ENCODE results near the gene ISYNA1.
A peak's percentile ranks its signal among the peaks of the same experiment; 100 is the strongest.

The ISYNA1 gene

DNA sequence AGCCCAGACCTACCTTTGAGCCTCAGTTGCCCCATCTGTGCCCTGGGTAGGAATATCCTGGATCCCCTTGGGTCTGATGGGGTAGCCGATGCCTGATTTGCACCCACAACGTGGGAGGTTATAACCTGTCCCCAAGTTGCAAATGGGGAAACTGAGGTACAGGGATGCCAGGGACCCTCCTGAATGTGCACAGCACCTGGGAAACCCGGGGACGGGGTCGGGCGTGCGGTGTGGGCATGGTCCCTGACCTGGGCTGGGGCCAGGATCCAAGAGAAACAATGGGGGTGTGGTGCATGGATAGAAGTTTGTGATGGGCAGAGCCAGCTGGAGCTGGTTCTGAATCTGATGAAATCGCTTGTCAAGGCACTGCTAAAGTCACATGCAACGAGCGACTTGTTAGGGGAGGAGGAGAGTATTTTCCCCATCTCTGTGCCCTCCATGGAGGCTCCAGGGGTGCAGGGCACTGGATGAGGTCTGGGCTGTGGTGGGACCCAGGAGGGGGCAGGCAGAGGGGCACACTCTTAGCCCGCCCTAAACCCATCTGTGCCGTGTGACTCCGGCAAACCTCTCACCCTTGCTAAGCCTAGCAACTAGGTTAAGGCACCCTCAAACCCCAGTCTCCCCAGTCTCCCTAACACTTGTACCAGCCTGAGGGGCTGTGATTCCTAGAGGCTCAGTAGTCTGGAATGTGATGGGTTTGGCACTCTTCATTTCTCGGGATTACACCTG is 51.2 kb downstream of the ISYNA1 start:
- H3K4me3 ChIP-seq (ENCODE audit: control insufficient read depth, low read depth, low read length): peak overlapping the region; percentile 65
- TF ChIP-seq, protein P1, sequence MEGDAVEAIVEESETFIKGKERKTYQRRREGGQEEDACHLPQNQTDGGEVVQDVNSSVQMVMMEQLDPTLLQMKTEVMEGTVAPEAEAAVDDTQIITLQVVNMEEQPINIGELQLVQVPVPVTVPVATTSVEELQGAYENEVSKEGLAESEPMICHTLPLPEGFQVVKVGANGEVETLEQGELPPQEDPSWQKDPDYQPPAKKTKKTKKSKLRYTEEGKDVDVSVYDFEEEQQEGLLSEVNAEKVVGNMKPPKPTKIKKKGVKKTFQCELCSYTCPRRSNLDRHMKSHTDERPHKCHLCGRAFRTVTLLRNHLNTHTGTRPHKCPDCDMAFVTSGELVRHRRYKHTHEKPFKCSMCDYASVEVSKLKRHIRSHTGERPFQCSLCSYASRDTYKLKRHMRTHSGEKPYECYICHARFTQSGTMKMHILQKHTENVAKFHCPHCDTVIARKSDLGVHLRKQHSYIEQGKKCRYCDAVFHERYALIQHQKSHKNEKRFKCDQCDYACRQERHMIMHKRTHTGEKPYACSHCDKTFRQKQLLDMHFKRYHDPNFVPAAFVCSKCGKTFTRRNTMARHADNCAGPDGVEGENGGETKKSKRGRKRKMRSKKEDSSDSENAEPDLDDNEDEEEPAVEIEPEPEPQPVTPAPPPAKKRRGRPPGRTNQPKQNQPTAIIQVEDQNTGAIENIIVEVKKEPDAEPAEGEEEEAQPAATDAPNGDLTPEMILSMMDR (IDR thresholded peaks at IDR 0.05; ENCODE audit: control insufficient read depth, insufficient read depth, low read depth, low read length, missing control alignments): no peak
- DNase-seq (ENCODE audit: low read depth): peak; percentile 74

DNA sequence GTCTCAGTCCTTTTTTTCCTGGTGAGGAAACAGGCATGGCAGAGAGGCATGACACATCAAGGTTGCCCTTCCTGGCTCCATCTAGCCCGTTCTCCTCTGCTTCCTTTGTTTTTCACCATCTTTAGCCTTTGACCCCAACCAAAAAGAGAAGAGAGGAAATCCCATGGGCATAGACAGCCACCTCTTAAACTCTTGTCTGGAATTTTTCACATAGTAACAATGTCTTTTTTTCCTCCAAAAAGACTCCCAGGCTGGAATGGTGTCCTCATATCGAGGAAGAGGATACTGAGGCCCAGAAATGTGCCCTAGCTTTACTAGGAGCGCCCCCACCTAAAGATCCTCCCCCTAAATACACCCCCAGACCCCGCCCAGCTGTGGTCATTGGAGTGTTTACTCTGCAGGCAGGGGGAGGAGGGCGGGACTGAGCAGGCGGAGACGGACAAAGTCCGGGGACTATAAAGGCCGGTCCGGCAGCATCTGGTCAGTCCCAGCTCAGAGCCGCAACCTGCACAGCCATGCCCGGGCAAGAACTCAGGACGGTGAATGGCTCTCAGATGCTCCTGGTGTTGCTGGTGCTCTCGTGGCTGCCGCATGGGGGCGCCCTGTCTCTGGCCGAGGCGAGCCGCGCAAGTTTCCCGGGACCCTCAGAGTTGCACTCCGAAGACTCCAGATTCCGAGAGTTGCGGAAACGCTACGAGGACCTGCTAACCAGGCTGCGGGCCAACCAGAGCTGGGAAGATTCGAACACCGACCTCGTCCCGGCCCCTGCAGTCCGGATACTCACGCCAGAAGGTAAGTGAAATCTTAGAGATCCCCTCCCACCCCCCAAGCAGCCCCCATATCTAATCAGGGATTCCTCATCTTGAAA is 52.0 kb downstream of the ISYNA1 start, which contains the start of gene GDF15:
GDF15 (plus strand) TSS at position 484 of the 868 bp plus-strand sequence; CDS start at position 516, 32 bp downstream.
- peak; percentile 78 for DNase-seq (ENCODE audit: low read depth)
- H3K4me3 ChIP-seq (ENCODE audit: control insufficient read depth, low read depth, low read length): peak within 1 kb of the TSS; percentile 65
- TF ChIP-seq, protein P1 (IDR thresholded peaks at IDR 0.05; ENCODE audit: control insufficient read depth, insufficient read depth, low read depth, low read length, missing control alignments): peak; percentile 83

DNA sequence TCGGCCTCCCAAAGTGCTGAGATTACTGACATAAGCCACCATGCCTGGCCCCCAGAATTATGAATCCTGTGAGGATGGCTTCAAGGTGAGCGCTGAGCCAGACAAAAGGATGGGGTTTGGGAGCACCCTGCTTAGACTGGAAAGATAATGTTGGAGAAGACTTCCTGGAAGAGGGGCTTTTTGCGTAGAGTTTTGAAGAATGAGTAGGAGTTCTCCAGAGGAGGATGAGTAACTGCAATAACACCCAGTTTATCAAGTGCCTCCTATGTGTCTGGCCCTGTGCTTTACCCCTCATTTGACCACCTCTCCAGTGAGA is 52.6 kb downstream of the ISYNA1 start:
- DNase-seq (ENCODE audit: low read depth): no peak
- no peak overlapping the region for H3K4me3 ChIP-seq (ENCODE audit: control insufficient read depth, low read depth, low read length)
- TF ChIP-seq, protein P1 (IDR thresholded peaks at IDR 0.05; ENCODE audit: control insufficient read depth, insufficient read depth, low read depth, low read length, missing control alignments): no peak

DNA sequence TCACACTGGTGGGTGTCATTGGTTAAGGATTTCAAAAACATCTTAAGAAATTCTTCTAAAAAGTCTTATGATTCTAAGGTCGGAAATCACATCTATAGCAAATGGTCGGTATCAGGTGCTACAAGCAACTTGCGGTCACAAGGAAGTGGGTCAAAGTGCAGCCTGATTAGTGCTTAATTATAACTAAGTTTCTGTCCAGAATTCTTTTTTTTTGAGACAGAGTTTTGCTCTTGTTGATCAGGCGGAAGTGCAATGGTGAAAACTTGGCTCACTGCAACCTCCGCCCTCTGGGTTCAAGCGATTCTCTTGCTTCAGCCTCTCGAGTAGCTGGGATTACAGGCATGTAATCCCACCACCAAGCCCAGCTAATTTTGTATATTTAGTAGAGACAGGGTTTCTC is 53.2 kb downstream of the ISYNA1 start:
- H3K4me3 ChIP-seq (ENCODE audit: control insufficient read depth, low read depth, low read length): no peak overlapping the region
- TF ChIP-seq, protein P1 (IDR thresholded peaks at IDR 0.05; ENCODE audit: control insufficient read depth, insufficient read depth, low read depth, low read length, missing control alignments): no peak
- no peak for DNase-seq (ENCODE audit: low read depth)
